Amniotic epithelial cell (primary cell): Measurements from ENCODE around the gene ZNF117.
"Not testable (repeated sequence)": the region's sequence is repeated elsewhere in the genome, so short reads cannot be mapped to it uniquely, and the experiment has no call there.

Experiments used
- DNase-seq: peaks from one replicate; pipeline ENCODE4 v3.0.0-alpha.2; 2010; ENCODE audit warnings: low read depth

The ZNF117 gene

GRCh38 chr7:64996305-64996704 lies 5.5 kb upstream of the ZNF117 start:
- no peak for DNase-seq

- no peak for DNase-seq
Observed at GRCh38 chr7:64993901-64994300, 3.1 kb upstream of the ZNF117 start.

GRCh38 chr7:64992971-64993370 lies 2.1 kb upstream of the ZNF117 start:
- DNase-seq: no peak

- no peak for DNase-seq
Observed at GRCh38 chr7:64990216-64990615, 620 bp downstream of the ZNF117 start.

- peak; percentile 11 for DNase-seq
Observed at GRCh38 chr7:64978497-64979203, 12.2 kb downstream of the ZNF117 start.

GRCh38 chr7:64965594-64965993 lies 25.2 kb downstream of the ZNF117 start:
- no peak for DNase-seq

- no peak for DNase-seq
Observed at GRCh38 chr7:64959072-64959747, 31.6 kb downstream of the ZNF117 start.

GRCh38 chr7:64951250-64951848 lies 39.5 kb downstream of the ZNF117 start:
- peak; percentile 46 for DNase-seq

GRCh38 chr7:64950673-64951072 lies 40.2 kb downstream of the ZNF117 start:
- not testable (repeated sequence) for DNase-seq

- DNase-seq: not testable (repeated sequence)
Observed at GRCh38 chr7:64948774-64949173, 42.1 kb downstream of the ZNF117 start.

- DNase-seq: no peak
Observed at GRCh38 chr7:64947252-64948000, 43.4 kb downstream of the ZNF117 start.

- DNase-seq: peak; percentile 9
Observed at GRCh38 chr7:64946772-64947171, 44.1 kb downstream of the ZNF117 start.

GRCh38 chr7:64945503-64946175 lies 45.2 kb downstream of the ZNF117 start:
- DNase-seq: no peak

GRCh38 chr7:64944667-64945502 lies 46.0 kb downstream of the ZNF117 start:
- not testable (repeated sequence) for DNase-seq

- DNase-seq: not testable (repeated sequence)
Observed at GRCh38 chr7:64940021-64940420, 50.8 kb downstream of the ZNF117 start.

- no peak for DNase-seq
Observed at GRCh38 chr7:64938540-64938939, 52.3 kb downstream of the ZNF117 start.

GRCh38 chr7:64934478-64934877 lies 56.4 kb downstream of the ZNF117 start:
- no peak for DNase-seq

GRCh38 chr7:64928252-64929187 lies 62.3 kb downstream of the ZNF117 start:
- DNase-seq: not testable (repeated sequence)
